Measurements from ENCODE around the gene CTCF.
A peak's percentile ranks its signal among the peaks of the same experiment; 100 is the strongest.

Gene CTCF

DNA sequence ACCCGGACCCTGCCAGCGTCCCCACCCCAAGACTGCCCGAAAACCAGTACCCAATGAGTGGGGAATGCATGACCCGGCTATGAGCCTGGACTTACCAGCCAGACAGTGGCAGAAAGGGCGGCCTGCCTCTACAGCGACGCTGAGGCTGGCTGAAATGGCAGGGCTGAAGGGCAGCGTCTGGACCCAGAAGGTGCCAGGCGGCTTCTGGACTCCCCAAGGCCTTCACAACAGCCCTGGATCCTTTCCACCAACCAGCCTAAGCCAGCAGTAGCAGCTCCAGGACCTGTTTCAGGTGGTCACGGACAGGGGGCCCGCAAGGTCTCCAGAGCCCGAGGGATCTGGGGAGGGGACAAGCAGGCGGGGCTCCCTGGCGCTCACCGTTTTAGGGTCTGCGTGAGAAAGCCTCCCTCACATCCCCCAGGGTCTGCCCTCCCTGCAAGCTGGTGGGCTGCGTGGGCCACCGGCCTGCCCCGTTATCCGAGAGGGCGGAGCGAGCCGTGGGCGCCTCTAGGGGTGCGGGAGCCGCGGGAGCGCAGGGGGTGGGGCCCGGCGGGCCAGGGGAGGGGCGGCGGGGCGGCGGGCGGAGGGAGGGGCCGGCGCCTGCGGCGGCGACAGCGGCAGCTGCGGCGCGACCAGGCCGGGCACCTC lies 34.0 kb upstream of the CTCF start, which contains the start of gene RIPOR1:
Gene RIPOR1, plus strand, starts transcription at position 608 of the 648 bp plus-strand sequence. CDS start 9,618 bp downstream, outside the sequence.
- ChIA-PET POLR2A (interaction anchor here (0.8 to 2.5 kb wide), 5 partner anchors 7 to 782 kb away, joined by 3 to 9 read pairs (median 3); partner anchors contain the start of genes ACD, CTCF, PRMT7 and SLC7A6OS), CTCF (interaction anchor here (3.0 kb wide), 1 partner anchor 19 kb away, joined by 12 read pairs; no protein-coding TSS in a partner anchor)
- TF ChIP-seq, protein P1, sequence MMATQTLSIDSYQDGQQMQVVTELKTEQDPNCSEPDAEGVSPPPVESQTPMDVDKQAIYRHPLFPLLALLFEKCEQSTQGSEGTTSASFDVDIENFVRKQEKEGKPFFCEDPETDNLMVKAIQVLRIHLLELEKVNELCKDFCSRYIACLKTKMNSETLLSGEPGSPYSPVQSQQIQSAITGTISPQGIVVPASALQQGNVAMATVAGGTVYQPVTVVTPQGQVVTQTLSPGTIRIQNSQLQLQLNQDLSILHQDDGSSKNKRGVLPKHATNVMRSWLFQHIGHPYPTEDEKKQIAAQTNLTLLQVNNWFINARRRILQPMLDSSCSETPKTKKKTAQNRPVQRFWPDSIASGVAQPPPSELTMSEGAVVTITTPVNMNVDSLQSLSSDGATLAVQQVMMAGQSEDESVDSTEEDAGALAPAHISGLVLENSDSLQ (IDR thresholded peaks at IDR 0.05) = no peak
- TF ChIP-seq TARDBP (IDR thresholded peaks at IDR 0.05) = no peak
- no peak for TF ChIP-seq SUZ12 (IDR thresholded peaks at IDR 0.05)
- TF ChIP-seq ELF4 (IDR thresholded peaks at IDR 0.05) = no peak
- no peak for TF ChIP-seq FOXK2 (IDR thresholded peaks at IDR 0.05)
- TF ChIP-seq ARNT (IDR thresholded peaks at IDR 0.05) = no peak
- TF ChIP-seq L3MBTL2 (conservative IDR thresholded peaks at IDR 0.05) = no peak
- no peak for TF ChIP-seq CTBP1 (IDR thresholded peaks at IDR 0.05; ENCODE audit: borderline replicate concordance)
- no peak for TF ChIP-seq FOXM1 (IDR thresholded peaks at IDR 0.05; ENCODE audit: borderline replicate concordance)
- DNase-seq (ENCODE audit: extremely low spot score) = peak; percentile 67

DNA sequence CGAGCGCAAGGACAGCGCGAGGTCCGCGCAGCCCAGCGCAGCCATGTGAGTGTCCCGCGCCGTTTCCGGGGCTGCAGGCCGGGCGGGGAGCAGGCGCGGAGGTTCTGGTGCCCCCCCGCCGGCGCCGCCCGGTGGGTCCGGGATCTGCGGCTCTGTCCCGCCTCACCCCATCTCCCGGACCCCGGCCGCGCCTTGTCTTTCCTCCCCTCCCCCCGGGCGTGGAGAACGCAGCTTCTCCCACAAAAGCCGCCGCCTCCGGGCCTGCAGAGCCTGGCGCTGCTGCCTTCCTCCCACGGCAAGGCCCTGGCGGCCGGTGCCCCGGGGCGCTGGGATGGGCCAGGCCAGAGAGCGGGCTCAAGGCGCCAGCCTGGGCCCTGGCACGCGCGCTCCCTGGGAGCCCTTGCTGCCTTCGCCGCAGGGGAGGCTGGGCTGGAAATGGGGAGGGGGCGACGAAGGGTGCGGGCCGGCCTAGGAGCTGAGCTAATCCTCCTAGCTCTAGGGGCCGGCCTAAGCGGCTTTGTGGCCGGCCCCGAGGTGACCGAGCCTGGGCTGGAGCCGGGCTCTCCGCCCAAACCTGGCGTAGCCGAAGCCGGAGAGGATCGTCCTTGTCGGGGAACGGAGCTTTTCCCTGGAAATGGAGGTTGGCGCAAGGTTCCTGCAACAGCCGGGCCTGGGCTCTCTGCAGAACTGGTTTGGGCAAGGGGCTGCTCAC lies 33.3 kb upstream of the CTCF start:
- ChIA-PET CTCF (interaction anchor here (2.4 to 3.0 kb wide), 2 partner anchors 8 to 18 kb away, joined by 12 to 14 read pairs; no protein-coding TSS in a partner anchor), POLR2A (interaction anchor here (0.7 to 2.5 kb wide), 7 partner anchors 8 to 782 kb away, joined by 3 to 9 read pairs (median 3); partner anchors contain the start of genes ACD, CTCF, PRMT7 and SLC7A6OS)
- TF ChIP-seq HDGF (IDR thresholded peaks at IDR 0.05; ENCODE audit: borderline replicate concordance) = no peak
- no peak for TF ChIP-seq ZNF384 (IDR thresholded peaks at IDR 0.05)
- no peak for TF ChIP-seq ARNT (IDR thresholded peaks at IDR 0.05)
- TF ChIP-seq, protein P1 (IDR thresholded peaks at IDR 0.05) = no peak
- no peak for TF ChIP-seq FOXK2 (IDR thresholded peaks at IDR 0.05)
- TF ChIP-seq SUZ12 (IDR thresholded peaks at IDR 0.05) = no peak
- no peak for TF ChIP-seq LEF1 (IDR thresholded peaks at IDR 0.05; ENCODE audit: borderline replicate concordance)
- no peak for TF ChIP-seq BHLHE40 (IDR thresholded peaks at IDR 0.05; ENCODE audit: borderline replicate concordance)
- TF ChIP-seq NFRKB (IDR thresholded peaks at IDR 0.05) = no peak
- TF ChIP-seq ELF4 (IDR thresholded peaks at IDR 0.05) = no peak
- TF ChIP-seq FOXM1 (IDR thresholded peaks at IDR 0.05; ENCODE audit: borderline replicate concordance) = no peak
- TF ChIP-seq FOXA1 (IDR thresholded peaks at IDR 0.05) = no peak
- peak; percentile 48 for DNase-seq (ENCODE audit: extremely low spot score)

DNA sequence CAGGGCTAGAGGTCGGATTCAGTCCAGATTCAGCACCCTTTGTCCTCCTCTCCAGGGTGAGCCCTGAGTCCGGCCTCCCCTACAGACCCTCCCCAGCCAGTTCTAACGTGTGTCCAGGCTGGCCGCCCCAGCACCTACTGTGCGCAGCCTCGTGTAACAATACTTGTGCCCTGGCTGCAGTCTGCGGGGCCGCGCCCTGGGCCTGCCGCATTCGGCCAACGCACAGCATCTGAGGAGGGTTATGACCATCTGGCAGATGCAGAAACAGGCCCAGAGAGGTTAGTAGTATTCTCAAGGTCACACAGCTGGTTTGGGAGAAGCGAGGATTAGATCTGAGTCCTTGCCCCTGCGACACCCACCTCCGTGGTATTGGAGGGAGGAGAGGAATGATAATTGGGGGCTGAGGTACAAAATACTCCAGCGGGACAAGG lies 32.7 kb upstream of the CTCF start:
- CTCF ChIA-PET = interaction anchor here (2.4 to 3.0 kb wide), 2 partner anchors 8 to 17 kb away, joined by 12 to 14 read pairs; no protein-coding TSS in a partner anchor
- TF ChIP-seq, protein P1 (IDR thresholded peaks at IDR 0.05) = no peak
- TF ChIP-seq L3MBTL2 (conservative IDR thresholded peaks at IDR 0.05) (no peak), FOXA1 (IDR thresholded peaks at IDR 0.05) (no peak), NFRKB (IDR thresholded peaks at IDR 0.05) (no peak), BHLHE40 (IDR thresholded peaks at IDR 0.05; ENCODE audit: borderline replicate concordance) (no peak), LEF1 (IDR thresholded peaks at IDR 0.05; ENCODE audit: borderline replicate concordance) (no peak), ZNF384 (IDR thresholded peaks at IDR 0.05) (no peak), SP1 (IDR thresholded peaks at IDR 0.05) (no peak), SUZ12 (IDR thresholded peaks at IDR 0.05) (no peak), FOXK2 (IDR thresholded peaks at IDR 0.05) (no peak), TARDBP (IDR thresholded peaks at IDR 0.05) (no peak), FOXM1 (IDR thresholded peaks at IDR 0.05; ENCODE audit: borderline replicate concordance) (no peak)
- POLR2A ChIA-PET = interaction anchor here (0.7 to 2.5 kb wide), 4 partner anchors 8 to 110 kb away, joined by 3 to 9 read pairs (median 3); partner anchors contain the start of gene CTCF
- no peak for DNase-seq (ENCODE audit: extremely low spot score)

DNA sequence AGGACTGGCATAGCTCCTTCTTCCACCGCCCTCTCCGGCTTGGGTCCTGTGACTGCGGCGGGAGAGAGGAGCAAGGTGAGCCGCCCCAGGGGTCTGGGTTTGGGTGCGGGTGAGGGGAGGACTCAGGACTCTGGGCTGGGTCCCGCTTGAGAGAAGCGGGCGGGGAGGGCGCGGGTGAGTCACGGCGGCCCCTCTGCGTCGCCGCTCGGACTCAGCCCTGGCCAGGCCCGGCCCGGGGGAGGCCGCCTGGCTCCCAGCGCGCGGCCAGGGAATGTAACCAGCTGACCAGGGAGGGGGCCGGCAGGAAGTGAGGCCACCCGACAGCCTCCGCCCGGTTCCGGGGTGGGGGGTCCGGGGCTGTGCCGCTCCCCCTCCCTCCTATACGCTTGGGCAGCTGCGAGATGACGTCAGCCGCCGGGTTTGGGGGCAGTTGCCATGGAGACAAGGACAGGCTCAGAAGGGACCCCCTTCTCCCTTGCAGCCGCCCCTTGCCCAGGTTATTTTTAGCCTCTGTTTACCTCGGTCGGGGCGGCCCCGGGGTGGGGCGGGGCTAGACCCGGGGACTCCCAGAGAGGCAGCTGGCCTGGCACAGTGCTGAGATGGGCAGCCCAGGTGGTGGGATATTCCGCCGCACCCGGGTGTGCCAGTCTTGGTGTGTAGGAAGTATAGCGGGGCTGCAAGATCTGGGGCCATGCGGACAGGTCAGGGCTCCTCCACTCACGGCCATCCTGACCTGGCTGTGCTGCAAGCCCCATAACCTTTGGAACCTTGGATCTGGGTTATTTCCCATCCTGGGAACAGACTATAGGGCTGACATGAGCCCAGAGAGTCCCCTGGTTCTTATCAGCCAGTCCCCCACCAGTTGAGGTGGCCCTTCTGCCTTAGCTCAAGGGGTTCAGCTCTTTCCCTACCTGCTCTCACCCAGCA lies 32.0 kb upstream of the CTCF start:
- CTCF ChIA-PET = interaction anchor here (2.4 to 3.0 kb wide), 2 partner anchors 9 to 17 kb away, joined by 12 to 14 read pairs; no protein-coding TSS in a partner anchor
- TF ChIP-seq ZNF384 (IDR thresholded peaks at IDR 0.05) (no peak), FOXK2 (IDR thresholded peaks at IDR 0.05) (no peak), SUZ12 (IDR thresholded peaks at IDR 0.05) (no peak), SP1 (IDR thresholded peaks at IDR 0.05) (no peak)
- POLR2A ChIA-PET = interaction anchor here (0.9 to 2.5 kb wide), 2 partner anchors 32 to 110 kb away, joined by 3 to 9 read pairs; partner anchors contain the start of gene CTCF
- DNase-seq (ENCODE audit: extremely low spot score) = no peak

DNA sequence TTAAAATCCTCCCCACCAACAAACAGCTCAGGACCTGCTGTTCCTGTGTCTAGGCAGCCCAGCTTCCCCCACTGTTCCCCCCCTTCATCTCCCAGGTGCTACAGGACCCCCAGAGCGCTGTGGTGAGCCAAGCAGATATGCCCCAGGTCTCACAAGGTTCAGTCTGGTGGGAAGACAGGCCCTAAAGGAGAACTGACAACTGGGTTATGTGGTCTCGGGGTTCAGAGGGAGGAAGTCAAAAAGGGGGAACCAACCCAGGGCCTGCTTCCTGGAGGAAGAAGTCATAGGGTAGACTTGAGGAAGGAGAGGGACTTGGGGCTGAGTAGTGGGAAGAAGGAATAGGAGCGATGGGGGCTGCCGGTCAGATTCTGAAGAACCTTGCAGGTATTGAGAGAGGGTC lies 31.1 kb upstream of the CTCF start:
- ChIA-PET POLR2A (no interaction called here), CTCF (interaction anchor here (0.6 to 3.0 kb wide), 3 partner anchors 10 to 111 kb away, joined by 3 to 14 read pairs (median 12); no protein-coding TSS in a partner anchor)
- no peak for TF ChIP-seq HDGF (IDR thresholded peaks at IDR 0.05; ENCODE audit: borderline replicate concordance)
- TF ChIP-seq CTBP1 (IDR thresholded peaks at IDR 0.05; ENCODE audit: borderline replicate concordance) = no peak
- TF ChIP-seq FOXM1 (IDR thresholded peaks at IDR 0.05; ENCODE audit: borderline replicate concordance) = no peak
- no peak for TF ChIP-seq ELF4 (IDR thresholded peaks at IDR 0.05)
- no peak for TF ChIP-seq TARDBP (IDR thresholded peaks at IDR 0.05)
- no peak for TF ChIP-seq FOXK2 (IDR thresholded peaks at IDR 0.05)
- TF ChIP-seq ARNT (IDR thresholded peaks at IDR 0.05) = no peak
- TF ChIP-seq SP1 (IDR thresholded peaks at IDR 0.05) = no peak
- TF ChIP-seq, protein P1 (IDR thresholded peaks at IDR 0.05) = no peak
- TF ChIP-seq LEF1 (IDR thresholded peaks at IDR 0.05; ENCODE audit: borderline replicate concordance) = no peak
- no peak for TF ChIP-seq SUZ12 (IDR thresholded peaks at IDR 0.05)
- TF ChIP-seq L3MBTL2 (conservative IDR thresholded peaks at IDR 0.05) = no peak
- TF ChIP-seq BHLHE40 (IDR thresholded peaks at IDR 0.05; ENCODE audit: borderline replicate concordance) = no peak
- TF ChIP-seq FOXA1 (IDR thresholded peaks at IDR 0.05) = no peak
- TF ChIP-seq NFRKB (IDR thresholded peaks at IDR 0.05) = no peak
- TF ChIP-seq ZNF384 (IDR thresholded peaks at IDR 0.05) = no peak
- DNase-seq (ENCODE audit: extremely low spot score) = no peak
